Ascending aorta (tissue), 2 donors: Measurements from ENCODE around the gene CCSER1. TPM values are rescaled to one million over a fixed set of nuclear protein-coding genes. Genes with fewer than 3 reads are reported as not detected.

Experiments used
- DNase-seq, 2 donors: peaks; one replicate each; pipeline ENCODE4 v3.0.0-alpha.2; 2019; ENCODE audit warnings: low spot score in 2 of 2
- H3K27ac ChIP-seq, 2 donors: fragments of 200-600 bp; sonication (generic); one replicate each; pipeline ENCODE4 v1.5.1; 2016 to 2017; ENCODE audit warnings: mild to moderate bottlenecking in 1 of 2
- H3K27me3 ChIP-seq: fragments of 200-600 bp; sonication (generic); one replicate; pipeline ENCODE4 v1.5.1; 2017
- H3K36me3 ChIP-seq, 2 donors: fragments of 200-600 bp; sonication (generic); one replicate each; pipeline ENCODE4 v1.5.1; 2016
- H3K4me1 ChIP-seq, 2 donors: fragments of 200-600 bp; sonication (generic); one replicate each; pipeline ENCODE4 v1.5.1; 2016 to 2017; ENCODE audit warnings: mild to moderate bottlenecking in 1 of 2
- H3K4me3 ChIP-seq, 2 donors: fragments of 200-600 bp; sonication (generic); one replicate each; pipeline ENCODE4 v1.5.1; 2016 to 2017; ENCODE audit warnings: mild to moderate bottlenecking in 1 of 2
- H3K9me3 ChIP-seq, 2 donors: fragments of 200-600 bp; sonication (generic); one replicate each; pipeline ENCODE4 v1.5.1; 2016
- intact Hi-C: fragments of 100-400 bp; cut with DNase I; formaldehyde crosslinking; loops from one replicate; pipeline ENCODE4 v1.15.1; 2023
- total RNA-seq: library from RNA; depleted of rRNA; stranded (reverse); fragments of >200 nt; gene quantifications from one replicate; pipeline ENCODE4 v1.1.0, GENCODE V29; 2016
- TF ChIP-seq, protein P1 (sequence below), 3 experiments: fragments of 200-600 bp in 2 of 3; fragments of 450-650 bp in 1 of 3; sonication (generic) in 2 of 3; IDR thresholded peaks; one replicate each; pipeline ENCODE4 v1.5.1; 2016 to 2019; ENCODE audit warnings: antibody characterized with exemption in 3 of 3, mild to moderate bottlenecking in 1 of 3, moderate library complexity in 1 of 3

Gene CCSER1
- total RNA-seq, 1 donor from 2014 or later, result 8.9 TPM

DNA sequence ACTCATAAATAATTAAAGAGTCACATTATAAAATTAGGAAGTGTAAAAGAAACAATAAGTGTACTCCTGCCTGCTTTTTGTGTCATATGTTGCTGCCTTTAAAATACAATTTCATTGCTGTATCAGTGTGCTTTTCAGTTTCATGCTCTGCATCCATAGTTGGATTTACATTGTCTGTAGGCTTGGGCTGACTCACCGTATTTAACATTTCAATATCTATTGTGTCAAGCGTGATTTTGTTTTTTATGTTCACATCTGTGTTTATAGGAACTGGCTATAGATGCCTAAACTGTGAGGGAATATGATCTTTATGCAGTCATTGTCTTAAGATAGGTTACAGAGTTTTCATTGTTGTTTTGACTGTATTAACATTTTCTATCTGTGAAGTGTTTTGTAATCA lies 18.1 kb downstream of the CCSER1 start:
- no peaks in the 10 kb centered on the region for H3K4me1 ChIP-seq
- TF ChIP-seq, protein P1, sequence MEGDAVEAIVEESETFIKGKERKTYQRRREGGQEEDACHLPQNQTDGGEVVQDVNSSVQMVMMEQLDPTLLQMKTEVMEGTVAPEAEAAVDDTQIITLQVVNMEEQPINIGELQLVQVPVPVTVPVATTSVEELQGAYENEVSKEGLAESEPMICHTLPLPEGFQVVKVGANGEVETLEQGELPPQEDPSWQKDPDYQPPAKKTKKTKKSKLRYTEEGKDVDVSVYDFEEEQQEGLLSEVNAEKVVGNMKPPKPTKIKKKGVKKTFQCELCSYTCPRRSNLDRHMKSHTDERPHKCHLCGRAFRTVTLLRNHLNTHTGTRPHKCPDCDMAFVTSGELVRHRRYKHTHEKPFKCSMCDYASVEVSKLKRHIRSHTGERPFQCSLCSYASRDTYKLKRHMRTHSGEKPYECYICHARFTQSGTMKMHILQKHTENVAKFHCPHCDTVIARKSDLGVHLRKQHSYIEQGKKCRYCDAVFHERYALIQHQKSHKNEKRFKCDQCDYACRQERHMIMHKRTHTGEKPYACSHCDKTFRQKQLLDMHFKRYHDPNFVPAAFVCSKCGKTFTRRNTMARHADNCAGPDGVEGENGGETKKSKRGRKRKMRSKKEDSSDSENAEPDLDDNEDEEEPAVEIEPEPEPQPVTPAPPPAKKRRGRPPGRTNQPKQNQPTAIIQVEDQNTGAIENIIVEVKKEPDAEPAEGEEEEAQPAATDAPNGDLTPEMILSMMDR (IDR thresholded peaks at IDR 0.05), result no peak
- no peaks in the 10 kb centered on the region for H3K36me3 ChIP-seq
- DNase-seq, result no peak
- intact Hi-C loops, result no loop called here
- H3K9me3 ChIP-seq, result no peaks in the 10 kb centered on the region
- no peak overlapping the region for H3K4me3 ChIP-seq
- no peak overlapping the region for H3K27ac ChIP-seq
- no peaks in the 10 kb centered on the region for H3K27me3 ChIP-seq

DNA sequence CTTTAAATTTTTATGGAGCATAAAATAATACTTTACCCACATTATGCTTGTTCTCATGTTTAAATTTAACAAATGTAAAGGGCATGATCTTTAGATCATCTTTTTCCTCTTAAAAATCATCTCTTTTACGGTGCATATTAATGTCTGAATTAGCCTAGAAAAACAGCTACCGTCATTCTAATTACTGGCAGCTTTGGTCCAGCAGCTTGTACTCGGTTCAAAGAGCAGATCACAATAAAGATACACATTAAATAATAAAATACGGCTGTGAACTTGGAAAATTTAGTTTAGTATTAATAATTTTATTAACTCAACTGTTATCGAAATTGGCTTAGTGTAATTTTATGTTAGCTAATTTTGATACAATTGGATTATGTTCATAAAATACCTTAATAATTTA lies 19.1 kb downstream of the CCSER1 start:
- intact Hi-C loops, result no loop called here
- DNase-seq, result no peak
- Histone ChIP-seq H3K27ac (no peak overlapping the region), H3K4me1 (no peaks in the 10 kb centered on the region), H3K27me3 (no peaks in the 10 kb centered on the region), H3K36me3 (no peaks in the 10 kb centered on the region), H3K9me3 (no peaks in the 10 kb centered on the region), H3K4me3 (no peak overlapping the region)
- TF ChIP-seq, protein P1 (IDR thresholded peaks at IDR 0.05), result no peak

DNA sequence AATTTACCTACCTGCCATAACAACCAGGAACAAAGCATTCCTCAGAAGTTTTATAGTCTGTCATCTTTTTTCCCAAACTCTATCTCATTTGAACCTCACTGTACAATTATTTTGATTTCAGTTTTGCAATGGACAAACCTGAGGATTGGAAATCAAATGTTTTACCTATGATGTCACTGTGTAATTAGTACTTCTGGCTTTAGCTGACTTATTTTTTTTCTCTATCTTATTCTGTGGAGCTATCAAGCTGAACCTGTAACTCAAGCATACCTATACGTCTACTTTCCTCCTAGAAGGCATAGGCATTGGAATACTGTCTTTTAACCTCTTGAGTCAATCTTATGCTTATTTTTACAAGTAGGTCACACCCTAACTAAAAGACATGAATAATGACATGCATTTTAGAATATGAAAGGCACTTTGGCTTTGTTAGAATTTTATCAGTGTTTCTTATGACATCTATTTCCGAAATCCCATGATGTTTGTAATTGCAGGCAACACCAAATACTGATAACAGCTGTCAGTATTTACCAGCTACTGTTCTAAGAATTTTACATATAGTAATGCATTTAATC lies 21.5 kb downstream of the CCSER1 start:
- intact Hi-C loops, result no loop called here
- H3K9me3 ChIP-seq, result no peaks in the 10 kb centered on the region
- H3K27me3 ChIP-seq, result no peaks in the 10 kb centered on the region
- TF ChIP-seq, protein P1 (IDR thresholded peaks at IDR 0.05), result no peak
- no peak overlapping the region for H3K4me3 ChIP-seq
- H3K27ac ChIP-seq, result no peak overlapping the region
- H3K4me1 ChIP-seq, result no peaks in the 10 kb centered on the region
- no peak for DNase-seq
- no peaks in the 10 kb centered on the region for H3K36me3 ChIP-seq

DNA sequence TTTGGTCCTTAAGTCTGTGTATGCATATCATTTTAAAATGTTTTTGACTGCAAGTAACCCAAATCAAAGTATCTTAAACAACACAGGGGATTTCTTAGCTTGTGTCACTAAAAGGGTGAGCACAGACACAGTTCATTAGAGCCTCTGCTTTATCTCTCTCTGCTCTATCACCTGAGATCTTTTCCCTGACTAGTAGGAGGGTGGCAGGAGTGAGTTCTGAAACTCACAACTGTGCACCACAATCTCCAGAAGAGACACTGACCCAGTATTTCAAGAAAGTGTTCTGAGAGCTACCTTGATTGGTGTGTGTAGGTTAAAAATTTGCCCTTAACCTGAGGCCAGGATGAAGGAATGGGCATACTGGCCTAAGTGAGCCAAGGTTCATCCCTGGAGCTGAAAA lies 24.8 kb downstream of the CCSER1 start:
- Histone ChIP-seq H3K27ac (no peak overlapping the region), H3K36me3 (no peaks in the 10 kb centered on the region), H3K4me3 (no peak overlapping the region), H3K4me1 (no peaks in the 10 kb centered on the region), H3K27me3 (no peaks in the 10 kb centered on the region), H3K9me3 (no peaks in the 10 kb centered on the region)
- no peak for DNase-seq
- TF ChIP-seq, protein P1 (IDR thresholded peaks at IDR 0.05), result no peak
- intact Hi-C loops, result no loop called here

DNA sequence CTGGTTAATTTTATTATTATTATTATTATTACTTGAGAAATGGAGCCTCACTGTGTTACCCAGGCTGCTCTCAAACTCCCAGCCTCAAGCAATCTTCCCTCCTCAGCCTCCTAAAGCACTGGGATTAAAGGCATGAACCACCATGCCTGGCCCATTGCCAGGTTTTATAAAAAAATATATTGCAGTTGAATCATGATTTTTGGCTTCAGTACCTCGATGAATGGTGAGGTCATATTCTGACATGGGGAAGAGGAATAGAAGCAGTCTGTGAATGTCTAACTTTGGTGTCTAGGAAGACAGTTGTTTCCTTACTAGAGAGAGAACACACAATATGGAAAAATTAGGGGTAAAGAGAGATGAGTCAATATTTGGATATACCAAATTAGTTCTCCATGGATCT lies 32.0 kb downstream of the CCSER1 start:
- H3K9me3 ChIP-seq, result no peaks in the 10 kb centered on the region
- H3K4me3 ChIP-seq, result no peak overlapping the region
- no peaks in the 10 kb centered on the region for H3K36me3 ChIP-seq
- DNase-seq, result no peak
- TF ChIP-seq, protein P1 (IDR thresholded peaks at IDR 0.05), result no peak
- H3K27me3 ChIP-seq, result no peaks in the 10 kb centered on the region
- H3K4me1 ChIP-seq, result no peaks in the 10 kb centered on the region
- intact Hi-C loops, result no loop called here
- H3K27ac ChIP-seq, result no peak overlapping the region

DNA sequence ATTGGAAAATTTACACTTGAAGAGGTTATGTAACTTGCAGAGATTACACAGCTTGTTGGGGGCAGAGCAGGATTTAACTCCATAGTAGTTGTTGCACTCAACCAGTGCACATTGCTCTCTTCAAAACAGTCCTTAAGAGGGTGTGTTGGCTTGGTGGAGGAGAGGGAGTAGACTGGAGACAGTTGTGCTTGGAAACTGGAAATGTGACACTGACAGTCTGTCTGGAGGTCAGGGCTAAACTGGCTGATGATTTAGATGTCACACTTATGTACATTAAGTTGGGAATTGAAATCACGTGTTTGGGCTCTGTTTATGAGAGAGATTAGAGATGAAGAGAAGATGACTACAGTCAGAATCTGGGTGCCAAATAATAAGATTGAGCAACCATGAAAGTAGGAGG lies 32.9 kb downstream of the CCSER1 start:
- intact Hi-C loops, result no loop called here
- Histone ChIP-seq H3K9me3 (no peaks in the 10 kb centered on the region), H3K4me3 (no peak overlapping the region), H3K27me3 (no peaks in the 10 kb centered on the region), H3K4me1 (no peaks in the 10 kb centered on the region), H3K36me3 (no peaks in the 10 kb centered on the region), H3K27ac (no peak overlapping the region)
- no peak for DNase-seq
- TF ChIP-seq, protein P1 (IDR thresholded peaks at IDR 0.05), result no peak
